NOMO-1 (cell line): ENCODE results near the gene OGFR.
A peak's percentile ranks its signal among the peaks of the same experiment; 100 is the strongest.

ENCODE experiments used
- DNase-seq, 2 experiments: peaks; one replicate each; lab custom pipeline; 2025; ENCODE audit not compliant: unreplicated experiment in 2 of 2; lab: John Stamatoyannopoulos, UW

OGFR gene

DNA sequence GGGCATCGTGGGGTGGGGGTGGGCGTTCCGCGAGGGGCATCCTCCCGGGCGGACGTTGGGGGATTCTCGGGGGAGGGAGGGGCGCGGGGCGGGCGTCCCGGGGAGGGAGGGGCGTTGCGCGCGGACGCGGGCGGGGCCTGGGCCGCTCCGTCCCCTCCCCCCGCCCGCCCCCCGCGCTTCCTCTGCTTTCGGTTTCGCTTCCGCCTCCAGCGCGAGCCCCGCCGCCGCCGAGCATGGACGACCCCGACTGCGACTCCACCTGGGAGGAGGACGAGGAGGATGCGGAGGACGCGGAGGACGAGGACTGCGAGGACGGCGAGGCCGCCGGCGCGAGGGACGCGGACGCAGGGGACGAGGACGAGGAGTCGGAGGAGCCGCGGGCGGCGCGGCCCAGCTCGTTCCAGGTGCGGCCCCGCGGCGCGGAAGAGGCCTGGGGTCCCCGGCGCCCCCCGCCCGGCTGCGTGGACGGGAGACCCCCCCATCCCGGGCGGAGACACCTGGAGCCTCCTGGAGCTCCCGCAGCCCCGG lies at the start of gene OGFR:
OGFR (plus strand) TSS at position 209 of the 528 bp plus-strand sequence; CDS start at position 234, 25 bp downstream.
- peak; percentile 52 to 54 for DNase-seq

DNA sequence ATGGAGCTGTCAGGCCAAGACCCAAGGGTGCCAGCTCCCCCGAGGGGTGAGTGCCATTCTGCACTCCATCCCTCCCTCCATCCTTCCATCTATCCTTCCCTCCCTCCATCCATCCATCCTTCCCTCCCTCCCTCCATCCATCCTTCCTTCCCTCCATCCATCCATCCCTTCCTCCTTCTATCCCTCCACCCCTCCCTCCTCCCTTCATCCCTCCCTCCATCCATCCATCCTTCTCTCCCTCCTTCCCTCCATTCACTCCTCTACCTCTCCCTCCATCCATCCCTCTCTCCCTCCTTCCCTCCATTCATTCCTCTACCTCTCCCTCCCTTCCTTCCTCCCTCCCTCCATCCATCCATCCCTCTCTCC lies 49.7 kb upstream of the OGFR start:
- DNase-seq, result no peak

DNA sequence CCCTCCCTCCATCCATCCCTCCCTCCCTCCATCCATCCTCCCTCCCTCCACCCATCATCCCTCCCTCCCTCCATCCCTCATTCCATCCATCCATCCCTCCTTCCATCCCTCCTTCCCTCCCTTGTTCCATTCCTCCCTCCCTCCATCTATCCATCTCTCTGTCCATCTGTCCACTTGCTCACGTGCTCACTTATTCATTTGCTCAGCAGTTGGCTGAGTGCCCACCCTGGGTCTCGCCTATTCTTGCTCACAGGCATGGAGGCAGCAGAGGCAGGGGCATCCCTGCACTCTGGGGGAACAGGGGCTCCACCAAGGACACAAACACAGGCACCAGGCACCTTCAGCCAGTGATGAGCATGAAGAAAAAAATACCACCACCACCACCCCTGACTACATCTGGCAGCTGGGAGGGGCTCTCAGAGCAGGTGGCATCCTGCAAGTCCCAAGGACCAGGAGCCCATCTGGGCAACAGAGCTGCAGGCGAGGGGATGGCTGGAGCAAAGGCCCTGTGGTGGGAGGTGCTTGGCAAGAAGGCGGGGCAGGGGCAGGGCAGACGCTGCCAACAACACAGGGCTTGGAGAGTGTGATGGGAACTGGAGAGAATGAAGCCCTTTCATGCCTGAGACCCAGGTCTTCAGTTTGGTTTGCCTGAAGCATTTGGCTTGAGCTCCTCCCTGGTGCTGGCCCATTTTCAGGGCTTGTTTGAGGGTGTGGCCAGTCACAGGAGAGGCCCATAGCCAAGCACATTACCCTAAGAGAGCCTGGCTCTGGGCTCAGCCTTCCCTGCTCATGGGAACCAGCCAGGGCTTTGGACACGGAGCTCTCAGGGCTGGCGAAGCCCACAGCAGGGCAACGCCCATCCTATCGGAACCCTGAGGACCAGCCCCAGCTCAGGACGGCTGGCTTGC lies 48.6 kb upstream of the OGFR start:
- no peak for DNase-seq

- DNase-seq, result no peak
Observed at GRCh38 chr20:62758226-62758912, 46.3 kb upstream of the OGFR start.

DNA sequence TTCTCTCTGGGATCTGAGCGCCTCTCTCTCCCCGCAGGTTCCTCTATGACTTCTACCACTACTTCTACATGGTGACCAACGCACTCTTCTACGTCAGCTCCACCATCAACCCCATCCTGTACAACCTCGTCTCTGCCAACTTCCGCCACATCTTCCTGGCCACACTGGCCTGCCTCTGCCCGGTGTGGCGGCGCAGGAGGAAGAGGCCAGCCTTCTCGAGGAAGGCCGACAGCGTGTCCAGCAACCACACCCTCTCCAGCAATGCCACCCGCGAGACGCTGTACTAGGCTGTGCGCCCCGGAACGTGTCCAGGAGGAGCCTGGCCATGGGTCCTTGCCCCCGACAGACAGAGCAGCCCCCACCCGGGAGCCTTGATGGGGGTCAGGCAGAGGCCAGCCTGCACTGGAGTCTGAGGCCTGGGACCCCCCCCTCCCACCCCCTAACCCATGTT lies 44.6 kb upstream of the OGFR start:
- no peak for DNase-seq

- no peak for DNase-seq
Observed at GRCh38 chr20:62760471-62760855, 44.2 kb upstream of the OGFR start.

- DNase-seq, result no peak
Observed at GRCh38 chr20:62760856-62761758, 43.5 kb upstream of the OGFR start.

DNA sequence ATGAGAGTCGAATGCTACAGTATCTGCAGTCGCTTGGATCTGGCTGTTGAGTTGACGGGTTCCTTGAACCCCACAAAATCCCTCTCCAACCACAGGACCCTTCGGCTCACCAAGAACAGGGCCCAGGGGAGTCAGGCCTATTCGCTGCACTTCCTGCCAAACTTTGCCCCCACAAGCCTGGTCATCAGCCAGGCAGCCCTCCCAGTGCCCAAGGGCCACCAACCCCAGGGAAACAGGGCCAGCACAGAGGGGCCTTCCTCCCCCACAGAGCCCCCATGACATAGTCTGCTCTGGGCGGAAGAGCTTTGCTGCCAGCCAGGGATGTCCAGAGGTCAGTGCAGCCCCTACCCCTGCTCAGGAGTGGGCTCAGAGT lies 42.9 kb upstream of the OGFR start:
- no peak for DNase-seq

- DNase-seq, result no peak
Observed at GRCh38 chr20:62762376-62762775, 42.3 kb upstream of the OGFR start.

DNA sequence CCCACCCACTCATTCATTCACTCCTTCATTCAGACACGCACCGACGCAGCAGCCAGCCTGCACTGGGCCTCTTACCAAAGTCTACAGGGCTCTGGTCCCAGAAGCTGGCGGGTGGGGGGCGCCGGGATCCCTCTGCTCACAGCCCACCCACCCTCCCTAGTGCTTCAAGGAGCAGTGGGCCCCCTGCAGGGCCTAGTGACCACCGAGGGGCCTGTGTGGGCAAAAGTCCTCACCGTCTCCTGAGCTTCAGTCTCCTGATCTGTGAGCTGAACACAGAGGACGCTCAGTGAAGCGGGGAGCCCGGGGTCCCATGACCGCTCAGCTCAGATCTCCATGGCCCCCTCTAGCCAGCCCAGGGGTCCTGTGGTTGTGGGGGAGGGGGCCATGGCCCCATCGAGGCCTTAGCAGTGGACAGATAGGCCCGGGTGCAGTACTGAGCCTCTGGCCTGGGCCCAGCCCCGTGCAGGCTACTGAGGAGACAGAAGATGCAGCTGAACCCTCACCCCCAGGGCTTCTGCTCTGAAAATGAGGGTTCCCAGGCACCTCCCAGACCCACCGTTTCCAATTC lies 41.8 kb upstream of the OGFR start:
- DNase-seq, result no peak

DNA sequence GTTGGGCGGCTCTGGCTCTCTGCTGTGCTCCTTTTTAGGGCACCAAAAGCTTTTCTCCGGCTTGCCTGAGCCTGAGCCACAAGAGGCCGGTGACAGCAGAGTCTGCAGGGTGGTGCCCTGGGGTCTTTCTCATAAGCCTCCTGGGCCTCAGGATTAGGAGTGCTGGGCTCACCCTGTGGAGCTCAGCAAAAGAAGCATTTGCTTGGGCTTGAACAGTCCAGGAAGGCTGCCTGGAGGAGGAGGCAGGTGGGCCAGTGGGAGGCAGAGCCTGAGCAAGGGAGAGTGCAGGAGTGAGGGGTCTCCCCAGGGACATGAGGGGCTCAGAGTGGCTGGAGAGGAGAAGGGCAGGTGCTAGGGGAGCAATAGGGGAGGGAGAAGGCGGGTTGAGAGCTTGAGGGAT lies 41.2 kb upstream of the OGFR start:
- DNase-seq, result no peak

DNA sequence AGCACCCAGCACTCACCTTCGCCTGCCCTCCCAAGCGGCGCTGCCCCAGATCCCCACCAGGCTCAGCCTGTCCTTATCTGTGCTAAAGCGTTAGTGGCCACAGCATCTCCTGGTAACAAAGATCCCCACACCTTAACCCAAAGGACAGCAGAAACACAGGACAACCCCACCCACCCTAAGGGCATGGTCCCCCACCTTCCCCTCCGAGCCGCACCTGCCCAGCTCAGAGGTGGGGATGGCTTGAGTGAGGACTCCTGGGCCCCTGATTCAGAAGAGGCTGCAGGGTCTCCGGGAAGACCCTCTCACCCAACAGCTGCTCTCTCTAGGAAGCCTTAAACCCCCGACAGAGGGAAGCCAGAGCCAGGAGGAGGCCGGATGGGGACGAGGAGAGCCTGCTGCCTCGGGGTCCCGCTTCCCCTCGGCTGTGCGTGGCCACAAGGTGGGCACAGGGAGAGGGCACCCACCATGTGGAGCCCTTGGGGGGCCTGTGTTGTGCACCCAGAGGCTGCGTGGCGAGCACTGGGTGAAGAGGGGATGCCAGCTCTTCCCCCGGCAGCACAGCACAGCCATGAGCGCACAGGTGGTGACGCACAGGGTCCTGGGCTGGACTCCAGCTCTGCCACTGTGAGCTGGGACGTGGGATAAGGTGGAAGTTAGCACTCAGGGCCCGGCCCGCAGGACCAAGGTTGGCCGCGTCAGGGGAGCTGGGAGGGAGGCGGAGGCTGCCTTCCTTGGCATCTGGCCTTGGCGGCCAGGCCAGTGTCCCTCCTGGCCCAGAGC lies 40.3 kb upstream of the OGFR start:
- DNase-seq, result no peak

- no peak for DNase-seq
Observed at GRCh38 chr20:62765021-62765420, 39.6 kb upstream of the OGFR start.

DNA sequence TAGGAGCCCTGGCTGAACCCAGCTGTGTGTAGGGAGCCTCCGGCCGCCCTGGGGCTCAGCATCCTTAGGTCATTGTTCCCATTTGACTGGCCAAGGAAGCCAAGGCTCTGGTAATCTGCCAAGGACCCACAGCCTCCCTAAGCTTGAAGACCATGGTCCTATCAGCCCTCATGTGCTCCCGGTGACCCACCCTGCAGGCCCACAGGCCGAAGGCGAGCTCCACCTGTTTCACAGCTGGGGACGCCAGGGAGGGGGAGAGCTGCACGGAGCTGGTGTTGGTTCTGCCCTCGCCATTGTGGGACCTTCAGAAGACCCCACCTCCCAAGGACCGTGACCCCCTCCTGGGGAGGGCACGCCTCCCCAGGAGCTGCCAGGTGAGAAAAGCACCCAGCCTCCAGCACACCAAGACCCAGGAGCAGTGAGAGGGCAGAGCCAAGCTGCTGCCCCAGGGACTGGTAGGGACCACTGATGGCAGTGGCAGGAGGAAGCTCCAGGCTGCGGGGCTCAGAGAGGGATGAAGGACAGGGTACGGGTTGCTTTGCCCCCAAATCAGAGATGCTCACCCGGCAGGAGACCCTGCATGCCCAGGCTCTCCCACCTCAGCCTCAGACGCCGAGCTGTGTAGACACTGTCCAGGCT lies 39.1 kb upstream of the OGFR start:
- no peak for DNase-seq

DNA sequence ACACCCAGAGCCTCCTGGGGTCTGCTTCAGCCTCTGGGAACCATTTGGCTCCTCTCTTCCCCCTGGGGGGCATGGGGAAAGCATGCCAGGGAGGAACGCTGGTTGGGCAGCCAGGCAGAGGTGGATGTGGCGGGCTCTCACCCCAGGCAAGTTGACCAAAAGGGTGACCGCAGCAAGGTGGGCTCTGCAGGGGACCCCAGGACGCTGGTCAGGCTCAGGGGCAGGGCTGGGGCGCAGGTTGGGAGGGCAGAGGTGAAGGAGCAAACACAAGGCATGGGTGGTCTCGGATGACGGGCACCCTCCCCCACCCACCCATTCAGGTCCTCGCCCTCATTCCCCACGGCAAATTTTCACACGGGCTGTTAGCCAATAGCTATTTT lies 38.6 kb upstream of the OGFR start:
- DNase-seq, result no peak

- DNase-seq, result no peak
Observed at GRCh38 chr20:62766716-62767115, 37.9 kb upstream of the OGFR start.

- no peak for DNase-seq
Observed at GRCh38 chr20:62768234-62768546, 36.4 kb upstream of the OGFR start.

DNA sequence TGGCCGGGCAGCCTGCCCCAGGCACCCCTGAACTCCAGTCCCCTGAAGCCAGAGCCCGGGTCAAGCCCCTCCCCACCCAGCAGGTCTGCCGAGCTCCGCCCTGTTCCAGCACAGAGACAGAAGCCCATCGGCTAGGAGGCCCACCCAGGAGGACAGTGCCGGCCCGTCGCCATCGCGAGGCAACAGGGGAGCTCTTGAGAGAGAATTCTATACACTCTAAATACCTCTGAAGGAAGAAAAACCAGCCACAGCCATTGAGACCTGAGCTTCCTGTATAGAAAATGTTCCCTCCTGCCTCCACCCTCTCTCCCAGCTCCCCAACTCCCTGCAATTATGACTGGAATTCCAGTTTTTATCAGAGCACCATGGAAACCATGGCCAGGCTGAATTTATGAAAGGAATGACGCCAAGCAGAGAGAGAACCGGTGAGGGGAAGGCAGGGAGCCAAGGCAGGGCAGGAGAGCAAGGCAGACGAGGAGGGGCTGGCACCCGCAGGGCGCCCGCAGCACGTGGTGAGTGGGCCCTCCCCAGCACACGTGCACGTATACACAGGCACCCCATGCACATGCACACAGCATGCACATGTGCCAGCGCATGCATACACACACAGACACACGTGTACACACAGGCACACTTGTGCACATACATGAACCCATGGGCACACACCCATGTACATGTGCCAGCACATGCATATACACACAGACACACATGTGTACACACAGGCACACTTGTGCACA lies 35.9 kb upstream of the OGFR start:
- no peak for DNase-seq
